Mesothelial cell of epicardium (in vitro differentiated cells): ENCODE results near the gene HIBADH. TPM values are rescaled to one million over a fixed set of nuclear protein-coding genes. Genes with fewer than 3 reads are reported as not detected.

Source experiments
- DNase-seq, 2 experiments: peaks; one replicate each; pipeline ENCODE4 v3.0.0; 2021; ENCODE audit warnings: low spot score in 2 of 2; ENCODE audit not compliant: unreplicated experiment in 2 of 2
- H3K27ac Mint-ChIP-seq: 2 replicates; pipeline ENCODE4 v1.8.0; 2021; ENCODE audit warnings: mixed read lengths
- H3K27me3 Mint-ChIP-seq: 2 replicates; pipeline ENCODE4 v1.8.0; 2021; ENCODE audit warnings: low read depth, mixed read lengths
- H3K36me3 Mint-ChIP-seq: 2 replicates; pipeline ENCODE4 v1.8.0; 2021; ENCODE audit warnings: mixed read lengths
- H3K4me1 Mint-ChIP-seq: 2 replicates; pipeline ENCODE4 v1.8.0; 2021; ENCODE audit warnings: mixed read lengths
- H3K4me3 Mint-ChIP-seq: 2 replicates; pipeline ENCODE4 v1.8.0; 2021; ENCODE audit warnings: mild to moderate bottlenecking, moderate library complexity, mixed read lengths
- H3K9me3 Mint-ChIP-seq: 2 replicates; pipeline ENCODE4 v1.8.0; 2021; ENCODE audit warnings: mixed read lengths
- total RNA-seq: library from RNA; stranded (reverse); gene quantifications from 3 replicates; pipeline ENCODE4 v1.2.1, GENCODE V29; 2021
- TF ChIP-seq, protein P1 (sequence below): fragments of 200-600 bp; sonication (generic); IDR thresholded peaks from one replicate; pipeline ENCODE4 v1.5.0; 2021; ENCODE audit warnings: antibody characterized with exemption; ENCODE audit not compliant: unreplicated experiment

HIBADH gene
- total RNA-seq, 1 donor from 2014 or later = 33.2 TPM

DNA sequence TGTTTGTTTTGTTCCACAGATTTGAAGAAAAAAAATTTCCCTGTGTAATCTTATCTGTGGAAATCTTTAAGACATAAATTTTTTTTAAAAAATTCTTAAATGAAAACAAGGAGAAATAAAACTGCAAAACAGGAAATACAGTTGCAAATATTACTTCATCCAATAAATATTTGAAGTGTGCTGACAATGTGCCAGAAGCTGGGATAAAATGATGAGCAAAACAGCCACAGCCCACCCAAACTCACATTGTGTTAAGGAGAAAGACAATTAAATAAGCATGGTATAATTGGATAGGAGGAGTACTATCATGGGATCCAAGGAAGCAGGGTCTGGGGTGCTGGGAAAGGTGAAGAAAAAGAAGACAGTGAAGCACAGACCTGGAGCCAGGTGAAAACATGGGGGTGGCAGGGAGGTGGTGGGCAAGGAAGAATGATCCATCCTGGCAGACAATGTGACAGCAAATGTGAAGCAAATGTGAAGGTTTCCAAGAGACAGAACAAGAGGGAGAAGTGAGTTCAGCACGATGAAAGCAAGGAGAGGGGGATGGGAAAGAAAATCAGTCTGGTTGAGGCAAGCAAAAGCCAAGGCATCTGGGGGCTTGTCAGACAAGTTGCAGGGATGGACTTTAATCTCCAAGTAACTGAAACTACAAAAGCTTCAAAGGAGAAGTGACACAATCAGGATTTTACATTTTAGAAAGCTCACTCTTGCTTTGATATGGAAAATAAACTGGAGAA, 135.9 kb downstream of the HIBADH start:
- H3K4me3 Mint-ChIP-seq = no peak overlapping the region
- peak overlapping the region; percentile 48 for H3K27ac Mint-ChIP-seq
- peaks cover 23% of the 10 kb centered on the region for H3K9me3 Mint-ChIP-seq
- no peak for DNase-seq
- no peaks in the 10 kb centered on the region for H3K27me3 Mint-ChIP-seq
- TF ChIP-seq, protein P1, sequence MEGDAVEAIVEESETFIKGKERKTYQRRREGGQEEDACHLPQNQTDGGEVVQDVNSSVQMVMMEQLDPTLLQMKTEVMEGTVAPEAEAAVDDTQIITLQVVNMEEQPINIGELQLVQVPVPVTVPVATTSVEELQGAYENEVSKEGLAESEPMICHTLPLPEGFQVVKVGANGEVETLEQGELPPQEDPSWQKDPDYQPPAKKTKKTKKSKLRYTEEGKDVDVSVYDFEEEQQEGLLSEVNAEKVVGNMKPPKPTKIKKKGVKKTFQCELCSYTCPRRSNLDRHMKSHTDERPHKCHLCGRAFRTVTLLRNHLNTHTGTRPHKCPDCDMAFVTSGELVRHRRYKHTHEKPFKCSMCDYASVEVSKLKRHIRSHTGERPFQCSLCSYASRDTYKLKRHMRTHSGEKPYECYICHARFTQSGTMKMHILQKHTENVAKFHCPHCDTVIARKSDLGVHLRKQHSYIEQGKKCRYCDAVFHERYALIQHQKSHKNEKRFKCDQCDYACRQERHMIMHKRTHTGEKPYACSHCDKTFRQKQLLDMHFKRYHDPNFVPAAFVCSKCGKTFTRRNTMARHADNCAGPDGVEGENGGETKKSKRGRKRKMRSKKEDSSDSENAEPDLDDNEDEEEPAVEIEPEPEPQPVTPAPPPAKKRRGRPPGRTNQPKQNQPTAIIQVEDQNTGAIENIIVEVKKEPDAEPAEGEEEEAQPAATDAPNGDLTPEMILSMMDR = no peak
- peaks cover 7% of the 10 kb centered on the region for H3K4me1 Mint-ChIP-seq
- peaks cover 62% of the 10 kb centered on the region for H3K36me3 Mint-ChIP-seq

DNA sequence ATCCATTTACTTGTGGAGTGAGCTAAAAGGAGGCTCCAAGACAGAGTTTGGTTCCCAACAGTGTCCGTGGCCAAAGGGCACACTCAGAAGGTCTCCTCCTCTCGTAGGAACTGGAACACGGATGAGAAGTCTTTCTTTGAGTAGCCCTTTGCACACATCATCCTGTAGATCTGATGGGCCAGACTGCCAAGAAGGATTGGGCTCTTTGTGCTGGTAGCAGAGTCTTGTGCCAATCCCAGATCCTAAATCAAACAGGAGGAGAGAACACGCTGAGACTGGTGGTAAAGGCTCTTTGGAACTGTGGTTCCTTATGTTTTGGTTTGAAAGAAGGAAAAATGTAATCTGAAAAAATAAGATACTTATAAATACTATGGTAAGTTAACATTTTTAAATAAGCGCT, 136.6 kb downstream of the HIBADH start:
- peaks cover 7% of the 10 kb centered on the region for H3K4me1 Mint-ChIP-seq
- no peaks in the 10 kb centered on the region for H3K27me3 Mint-ChIP-seq
- TF ChIP-seq, protein P1 = no peak
- H3K36me3 Mint-ChIP-seq = peaks cover 60% of the 10 kb centered on the region
- no peak overlapping the region for H3K27ac Mint-ChIP-seq
- H3K9me3 Mint-ChIP-seq = peaks cover 23% of the 10 kb centered on the region
- DNase-seq = no peak
- no peak overlapping the region for H3K4me3 Mint-ChIP-seq

DNA sequence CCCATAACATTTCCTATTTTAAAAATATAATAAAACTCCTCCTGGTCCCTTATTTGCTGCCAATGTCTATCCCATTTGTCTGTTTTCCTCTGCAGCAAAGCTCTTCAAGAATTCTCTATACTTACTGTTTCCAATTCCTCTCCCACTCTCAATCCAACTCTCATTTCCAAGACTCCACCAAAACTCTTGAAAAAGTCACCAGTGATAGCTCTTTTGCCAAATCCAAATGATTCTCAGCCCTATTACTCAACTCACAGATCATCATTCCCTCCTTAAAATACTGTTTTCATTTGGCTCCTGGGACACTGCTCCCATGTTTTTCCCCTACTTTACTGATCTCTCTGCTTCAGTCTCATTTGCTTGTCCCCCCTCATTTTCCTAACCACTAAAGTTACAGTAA, 139.4 kb downstream of the HIBADH start:
- Mint-ChIP-seq H3K4me3 (no peak overlapping the region), H3K9me3 (peaks cover 8% of the 10 kb centered on the region), H3K27me3 (no peaks in the 10 kb centered on the region), H3K36me3 (peaks cover 37% of the 10 kb centered on the region), H3K27ac (no peak overlapping the region), H3K4me1 (peaks cover 15% of the 10 kb centered on the region)
- no peak for DNase-seq
- TF ChIP-seq, protein P1 = no peak

DNA sequence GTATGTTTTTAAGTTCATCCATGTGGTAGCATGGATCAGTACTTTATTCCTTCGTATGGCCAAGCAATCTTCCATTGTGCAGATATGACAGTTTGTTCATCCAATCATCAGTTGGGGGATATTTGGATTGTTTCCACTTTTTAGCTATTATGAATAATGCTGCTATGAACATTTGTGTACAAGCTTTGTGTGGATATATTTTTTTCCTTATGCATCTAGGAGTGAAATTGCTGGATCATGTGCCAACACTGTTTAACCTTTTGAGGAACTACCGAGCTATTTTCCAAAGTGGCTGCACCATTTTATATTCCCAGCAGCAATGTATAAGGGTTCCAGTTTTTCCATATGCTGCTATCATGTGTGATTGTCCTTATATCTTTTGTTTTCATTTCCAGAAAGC, 140.1 kb downstream of the HIBADH start:
- Mint-ChIP-seq H3K4me3 (no peak overlapping the region), H3K27me3 (no peaks in the 10 kb centered on the region), H3K4me1 (peaks cover 21% of the 10 kb centered on the region), H3K9me3 (peaks cover 4% of the 10 kb centered on the region), H3K36me3 (peaks cover 33% of the 10 kb centered on the region), H3K27ac (no peak overlapping the region)
- no peak for DNase-seq
- TF ChIP-seq, protein P1 = no peak

DNA sequence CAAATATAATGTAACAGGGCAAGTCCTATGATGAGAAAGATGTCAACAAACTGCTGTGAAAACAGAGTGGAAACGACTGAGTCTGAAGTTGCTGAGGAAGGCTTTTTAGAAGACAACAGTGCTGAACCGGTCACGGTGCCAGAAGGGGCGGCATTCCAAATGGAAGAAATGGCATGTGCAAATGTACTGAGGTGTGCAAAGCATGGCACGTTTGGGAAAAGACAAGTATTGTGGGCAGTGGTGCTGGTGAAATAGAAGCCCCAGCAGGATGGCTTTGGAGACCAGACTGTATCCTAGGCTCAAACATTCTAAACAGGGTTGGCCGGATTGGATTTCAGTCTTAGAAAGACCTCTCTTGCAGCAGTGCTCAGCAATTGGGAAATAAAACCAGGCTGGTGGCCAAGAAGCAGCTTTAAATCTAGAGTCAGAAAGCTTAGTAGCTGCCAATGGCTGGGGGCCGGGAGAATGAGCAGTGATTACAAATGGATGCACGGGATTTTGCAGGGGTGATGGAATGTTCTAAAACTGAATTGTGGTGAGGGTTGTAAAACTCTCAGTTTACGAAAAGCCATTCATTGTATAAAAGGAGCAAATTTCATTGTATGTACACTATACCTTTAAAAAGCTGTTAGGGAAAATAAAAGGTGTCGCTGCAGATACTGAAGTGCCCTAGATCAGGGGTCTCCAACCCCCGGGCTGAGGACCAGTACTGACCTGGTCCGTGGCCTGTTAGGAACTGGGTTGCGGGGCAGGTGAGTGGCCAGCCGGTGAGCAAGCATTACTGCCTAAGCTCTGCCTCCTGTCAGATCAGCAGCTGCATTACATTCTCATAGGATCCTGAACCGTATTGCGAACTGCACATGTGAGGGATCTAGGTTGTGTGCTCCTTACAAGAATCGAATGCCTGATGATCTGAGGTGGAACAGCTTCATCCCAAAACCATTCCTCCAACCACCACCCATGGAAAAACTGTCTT, 141.6 kb downstream of the HIBADH start:
- H3K4me3 Mint-ChIP-seq = no peak overlapping the region
- H3K27ac Mint-ChIP-seq = no peak overlapping the region
- H3K27me3 Mint-ChIP-seq = no peaks in the 10 kb centered on the region
- no peak for DNase-seq
- TF ChIP-seq, protein P1 = no peak
- H3K4me1 Mint-ChIP-seq = peaks cover 25% of the 10 kb centered on the region
- peaks cover 4% of the 10 kb centered on the region for H3K9me3 Mint-ChIP-seq
- H3K36me3 Mint-ChIP-seq = peaks cover 25% of the 10 kb centered on the region
